OCI-M1 (cell line): Measurements from ENCODE around the gene FRMD4A.
A peak's percentile ranks its signal among the peaks of the same experiment; 100 is the strongest.
"Not testable (repeated sequence)": the region's sequence is repeated elsewhere in the genome, so short reads cannot be mapped to it uniquely, and the experiment has no call there.

Experiments used
- DNase-seq: peaks from one replicate; lab custom pipeline; 2025; lab: John Stamatoyannopoulos, UW

Gene FRMD4A

GRCh38 chr10:13720699-13721098 lies 610.0 kb downstream of the FRMD4A start:
- no peak for DNase-seq

- no peak for DNase-seq
Measured at GRCh38 chr10:13719425-13719824, 611.3 kb downstream of the FRMD4A start.

GRCh38 chr10:13718820-13719219 lies 611.9 kb downstream of the FRMD4A start:
- DNase-seq, result no peak

GRCh38 chr10:13717936-13718772 lies 612.6 kb downstream of the FRMD4A start:
- DNase-seq, result peak; percentile 78

- DNase-seq, result no peak
Measured at GRCh38 chr10:13717571-13717935, 613.2 kb downstream of the FRMD4A start.

- DNase-seq, result no peak
Measured at GRCh38 chr10:13716081-13717071, 614.3 kb downstream of the FRMD4A start.

- DNase-seq, result not testable (repeated sequence)
Measured at GRCh38 chr10:13715596-13715995, 615.1 kb downstream of the FRMD4A start.

- DNase-seq, result no peak
Measured at GRCh38 chr10:13715100-13715499, 615.6 kb downstream of the FRMD4A start.

- peak; percentile 27 for DNase-seq
Measured at GRCh38 chr10:13712837-13713581, 617.7 kb downstream of the FRMD4A start.

GRCh38 chr10:13712476-13712836 lies 618.3 kb downstream of the FRMD4A start:
- DNase-seq, result no peak

GRCh38 chr10:13711291-13711690 lies 619.4 kb downstream of the FRMD4A start:
- no peak for DNase-seq

GRCh38 chr10:13709931-13710650 lies 620.6 kb downstream of the FRMD4A start:
- no peak for DNase-seq

- no peak for DNase-seq
Measured at GRCh38 chr10:13708256-13708990, 622.3 kb downstream of the FRMD4A start.

GRCh38 chr10:13707156-13707881 lies 623.4 kb downstream of the FRMD4A start:
- DNase-seq, result peak; percentile 67

- DNase-seq, result no peak
Measured at GRCh38 chr10:13706604-13707003, 624.1 kb downstream of the FRMD4A start.

GRCh38 chr10:13706175-13706574 lies 624.5 kb downstream of the FRMD4A start:
- no peak for DNase-seq

GRCh38 chr10:13705526-13706174 lies 625.1 kb downstream of the FRMD4A start:
- peak; percentile 43 for DNase-seq

- no peak for DNase-seq
Measured at GRCh38 chr10:13704964-13705363, 625.8 kb downstream of the FRMD4A start.

- no peak for DNase-seq
Measured at GRCh38 chr10:13703997-13704536, 626.7 kb downstream of the FRMD4A start.
